GM19025 (cell line): ENCODE results near the gene PCDHGA4.
"Not testable (repeated sequence)": the region's sequence is repeated elsewhere in the genome, so short reads cannot be mapped to it uniquely, and the experiment has no call there.

Source experiments
- ATAC-seq: cut with Tn5 transposase; IDR thresholded peaks from one replicate; pipeline ENCODE4 v1.9.1; 2021; ENCODE audit warnings: mild to moderate bottlenecking, low read depth, moderate library complexity; ENCODE audit not compliant: unreplicated experiment

The PCDHGA4 gene

GRCh38 chr5:141354900-141355469 is at the start of gene PCDHGA4:
Gene PCDHGA4 (plus strand): TSS chr5:141355021. CDS start chr5:141355108, 87 bp downstream.
- no peak for ATAC-seq

- no peak for ATAC-seq
Observed at GRCh38 chr5:141306630-141307029, 48.2 kb upstream of the PCDHGA4 start.

- ATAC-seq, result no peak
Observed at GRCh38 chr5:141313711-141314110, 41.1 kb upstream of the PCDHGA4 start.

- ATAC-seq, result not testable (repeated sequence)
Observed at GRCh38 chr5:141316963-141317362, 37.9 kb upstream of the PCDHGA4 start.

GRCh38 chr5:141319202-141319601 is 35.6 kb upstream of the PCDHGA4 start:
- no peak for ATAC-seq

GRCh38 chr5:141319699-141320098 is 35.1 kb upstream of the PCDHGA4 start:
- no peak for ATAC-seq

- peak; percentile 90 for ATAC-seq
Observed at GRCh38 chr5:141320225-141321169, 34.3 kb upstream of the PCDHGA4 start, which contains the start of gene TAF7. Gene TAF7 (minus strand): TSS chr5:141320784. CDS start chr5:141320044, 740 bp downstream.

GRCh38 chr5:141322261-141322660 is 32.6 kb upstream of the PCDHGA4 start:
- no peak for ATAC-seq

GRCh38 chr5:141326088-141326854 is 28.6 kb upstream of the PCDHGA4 start:
- peak; percentile 54 for ATAC-seq

- ATAC-seq, result no peak
Observed at GRCh38 chr5:141328231-141328630, 26.6 kb upstream of the PCDHGA4 start.

- no peak for ATAC-seq
Observed at GRCh38 chr5:141330299-141331080, 24.3 kb upstream of the PCDHGA4 start, which contains the start of gene PCDHGA1. Gene PCDHGA1 (plus strand): TSS chr5:141330514.

GRCh38 chr5:141332571-141332970 is 22.2 kb upstream of the PCDHGA4 start:
- ATAC-seq, result not testable (repeated sequence)

GRCh38 chr5:141338538-141339306 is 16.1 kb upstream of the PCDHGA4 start, which contains the start of gene PCDHGA2:
Gene PCDHGA2 (plus strand): TSS chr5:141338760.
- ATAC-seq, result no peak

GRCh38 chr5:141340781-141341354 is 14.0 kb upstream of the PCDHGA4 start:
- ATAC-seq, result not testable (repeated sequence)

- ATAC-seq, result no peak
Observed at GRCh38 chr5:141342773-141343172, 12.0 kb upstream of the PCDHGA4 start.

- no peak for ATAC-seq
Observed at GRCh38 chr5:141343242-141343952, 11.4 kb upstream of the PCDHGA4 start, which contains the start of gene PCDHGA3. Gene PCDHGA3 (plus strand): TSS chr5:141343829. CDS start chr5:141344034, 205 bp downstream.

GRCh38 chr5:141343953-141344463 is 10.8 kb upstream of the PCDHGA4 start:
- no peak for ATAC-seq

GRCh38 chr5:141345327-141345726 is 9.5 kb upstream of the PCDHGA4 start:
- no peak for ATAC-seq
